IMR-90 (cell line): ENCODE measurements around the gene HACD2. TPM values are rescaled to one million over a fixed set of nuclear protein-coding genes. Genes with fewer than 3 reads are reported as not detected.

Experiments used
- ATAC-seq: fragments of 200-7000 bp; cut with Tn5 transposase; 2 replicates; pipeline ENCODE4 v1.9.1; 2020; ENCODE audit warnings: low read depth, mild to moderate bottlenecking, moderate library complexity
- BruUV-seq: library from RNA; stranded (reverse); fragments of 400-500 nt; replicated peaks from 2 replicates; lab custom pipeline; 2021; lab: Mats Ljungman, UMichigan
- CTCF ChIA-PET: fragments of 300-600 bp; formaldehyde crosslinking; extraction: SDS; loops from one replicate; lab custom pipeline; 2021; ENCODE audit warnings: antibody characterized with exemption; lab: Yijun Ruan, JAX
- POLR2A ChIA-PET: fragments of 300-600 bp; sonication (Branson Sonifier 250); formaldehyde crosslinking; loops from one replicate; lab custom pipeline; 2022; ENCODE audit warnings: antibody characterized with exemption; ENCODE audit not compliant: unreplicated experiment; lab: Charles Lee
- DNase-seq: peaks from one replicate; pipeline ENCODE4 v3.0.0; 2013
- H2AFZ ChIP-seq: replicated peaks from 2 replicates; pipeline ENCODE3; 2013; ENCODE audit warnings: low read length, mild to moderate bottlenecking; ENCODE audit not compliant: poor library complexity
- H2AK5ac ChIP-seq: 2 replicates; pipeline ENCODE4 v1.6.1; 2013; ENCODE audit warnings: low read depth, low read length, inconsistent platforms
- H2AK9ac ChIP-seq: replicated peaks from 2 replicates; pipeline ENCODE3; 2013; ENCODE audit warnings: mild to moderate bottlenecking, low read depth, low read length, moderate library complexity; ENCODE audit not compliant: poor library complexity
- H2BK120ac ChIP-seq: 2 replicates; pipeline ENCODE4 v1.6.1; 2013; ENCODE audit warnings: low read depth, low read length, inconsistent platforms
- H2BK15ac ChIP-seq: 3 replicates; pipeline ENCODE4 v1.6.1; 2013; ENCODE audit warnings: low read depth, low read length, inconsistent platforms
- H2BK20ac ChIP-seq: 2 replicates; pipeline ENCODE4 v1.6.1; 2013; ENCODE audit warnings: low read depth, mild to moderate bottlenecking, inconsistent platforms, low read length, moderate library complexity
- H2BK5ac ChIP-seq: 2 replicates; pipeline ENCODE4 v1.6.1; 2013; ENCODE audit warnings: mild to moderate bottlenecking, low read depth, low read length, inconsistent platforms; ENCODE audit not compliant: poor library complexity, severe bottlenecking
- H3K14ac ChIP-seq: replicated peaks from 2 replicates; pipeline ENCODE4 v1.6.1; 2013; ENCODE audit warnings: low read depth, low read length, inconsistent platforms
- H3K18ac ChIP-seq: 2 replicates; pipeline ENCODE4 v1.6.1; 2013; ENCODE audit warnings: low read depth, low read length, control low read depth
- H3K23ac ChIP-seq: 2 replicates; pipeline ENCODE4 v1.6.1; 2013; ENCODE audit warnings: low read depth, low read length, inconsistent platforms
- H3K27ac ChIP-seq: 2 replicates; pipeline ENCODE4 v1.5.1; 2013; ENCODE audit warnings: mild to moderate bottlenecking, control low read depth, low read length; ENCODE audit not compliant: insufficient read depth
- H3K27me3 ChIP-seq: 2 replicates; pipeline ENCODE4 v1.6.1; 2013; ENCODE audit warnings: low read length; ENCODE audit not compliant: control insufficient read depth, insufficient read depth
- H3K36me3 ChIP-seq: 2 replicates; pipeline ENCODE4 v1.6.1; 2013; ENCODE audit warnings: low read length, mixed read lengths; ENCODE audit not compliant: control insufficient read depth, insufficient read depth
- H3K4ac ChIP-seq: 2 replicates; pipeline ENCODE4 v1.6.1; 2013; ENCODE audit warnings: low read depth, low read length, inconsistent platforms
- H3K4me1 ChIP-seq: 2 replicates; pipeline ENCODE4 v1.6.1; 2013; ENCODE audit warnings: low read length, mixed read lengths; ENCODE audit not compliant: control insufficient read depth, insufficient read depth
- H3K4me2 ChIP-seq: 2 replicates; pipeline ENCODE4 v1.6.1; 2013; ENCODE audit warnings: low read depth, mild to moderate bottlenecking, control low read depth, low read length, moderate library complexity
- H3K4me3 ChIP-seq: 2 replicates; pipeline ENCODE4 v1.5.1; 2013; ENCODE audit warnings: low read depth, mild to moderate bottlenecking, control low read depth, low read length, moderate library complexity; ENCODE audit not compliant: insufficient read depth
- H3K56ac ChIP-seq: 2 replicates; pipeline ENCODE4 v1.6.1; 2013; ENCODE audit warnings: low read length, inconsistent platforms; ENCODE audit not compliant: insufficient read depth; ENCODE audit errors: extremely low read depth
- H3K79me1 ChIP-seq, 2 experiments: 2 replicates each; pipeline ENCODE4 v1.6.1; 2013; ENCODE audit warnings: low read length in 2 of 2, inconsistent platforms in 1 of 2, low read depth in 1 of 2
- H3K9ac ChIP-seq: 2 replicates; pipeline ENCODE4 v1.6.1; 2013; ENCODE audit warnings: low read depth, low read length, control low read depth
- H3K9me1 ChIP-seq: 2 replicates; pipeline ENCODE4 v1.6.1; 2013; ENCODE audit warnings: low read length, inconsistent platforms; ENCODE audit not compliant: insufficient read depth
- H3K9me3 ChIP-seq: 2 replicates; pipeline ENCODE4 v1.6.1; 2013; ENCODE audit warnings: low read length; ENCODE audit not compliant: control insufficient read depth, insufficient read depth
- H4K20me1 ChIP-seq: 2 replicates; pipeline ENCODE4 v1.6.1; 2013; ENCODE audit warnings: low read length, inconsistent platforms; ENCODE audit not compliant: insufficient read depth
- H4K5ac ChIP-seq: 2 replicates; pipeline ENCODE4 v1.6.1; 2013; ENCODE audit warnings: mild to moderate bottlenecking, low read depth, low read length, control low read depth
- H4K8ac ChIP-seq, 2 experiments: 2 replicates each; pipeline ENCODE4 v1.6.1; 2013; ENCODE audit warnings: low read depth in 2 of 2, low read length in 2 of 2, control low read depth in 1 of 2, inconsistent platforms in 1 of 2
- H4K91ac ChIP-seq: 2 replicates; pipeline ENCODE4 v1.6.1; 2013; ENCODE audit warnings: low read depth, low read length, inconsistent platforms; ENCODE audit not compliant: insufficient read depth
- BHLHE40 ChIP-seq: fragments of 150-350 bp; IDR thresholded peaks from 2 replicates; pipeline ENCODE4 v1.6.1; 2016; ENCODE audit warnings: mild to moderate bottlenecking, low read depth, low read length
- CEBPB ChIP-seq: IDR thresholded peaks from 2 replicates; pipeline ENCODE4 v1.6.1; 2012; ENCODE audit warnings: low read depth, low read length, improper control_type of control experiment
- CHD1 ChIP-seq: IDR thresholded peaks from 2 replicates; pipeline ENCODE4 v1.6.1; 2012; ENCODE audit warnings: low read depth, low read length, improper control_type of control experiment
- FOS ChIP-seq: fragments of 150-350 bp; IDR thresholded peaks from 2 replicates; pipeline ENCODE4 v1.6.1; 2016; ENCODE audit warnings: low read depth, low read length
- MAFK ChIP-seq: IDR thresholded peaks from 2 replicates; pipeline ENCODE4 v1.6.1; 2012; ENCODE audit warnings: low read depth, low read length, improper control_type of control experiment
- MAZ ChIP-seq: IDR thresholded peaks from 2 replicates; pipeline ENCODE4 v1.6.1; 2012; ENCODE audit warnings: low read depth, mild to moderate bottlenecking, low read length, improper control_type of control experiment, moderate library complexity, borderline replicate concordance
- MXI1 ChIP-seq: IDR thresholded peaks from 2 replicates; pipeline ENCODE4 v1.6.1; 2012; ENCODE audit warnings: low read depth, mild to moderate bottlenecking, low read length, moderate library complexity, borderline replicate concordance
- NFE2L2 ChIP-seq: fragments of 150-350 bp; IDR thresholded peaks from 2 replicates; pipeline ENCODE4 v1.6.1; 2016; ENCODE audit warnings: low read depth, mild to moderate bottlenecking, low read length
- POLR2A ChIP-seq: IDR thresholded peaks from 2 replicates; pipeline ENCODE4 v1.6.1; 2012; ENCODE audit warnings: mild to moderate bottlenecking, low read depth, low read length
- RAD21 ChIP-seq: IDR thresholded peaks from 2 replicates; pipeline ENCODE4 v1.6.1; 2012; ENCODE audit warnings: low read length, improper control_type of control experiment
- RCOR1 ChIP-seq: IDR thresholded peaks from 2 replicates; pipeline ENCODE4 v1.6.1; 2012; ENCODE audit warnings: mild to moderate bottlenecking, low read length, improper control_type of control experiment; ENCODE audit not compliant: insufficient replicate concordance
- RFX5 ChIP-seq: IDR thresholded peaks from 2 replicates; pipeline ENCODE4 v1.8.0; 2012; ENCODE audit warnings: low read depth, mild to moderate bottlenecking, low read length, moderate library complexity
- SMC3 ChIP-seq: fragments of 150-350 bp; IDR thresholded peaks from 2 replicates; pipeline ENCODE4 v1.6.1; 2016; ENCODE audit warnings: low read depth, mild to moderate bottlenecking, antibody characterized with exemption, low read length, moderate library complexity
- WGBS, 2 experiments: methylation state at CpG; one replicate each; pipeline versions ENCODE4 v1.1.5 to v1.1.7; 2013; ENCODE audit warnings: missing lambda C conversion rate in 2 of 2; ENCODE audit not compliant: insufficient read length in 1 of 2; ENCODE audit errors: extremely low coverage in 2 of 2; 5-methylcytosine and 5-hydroxymethylcytosine counted together
- dilution Hi-C: fragments of 300-500 bp; cut with HindIII; formaldehyde crosslinking; loops from one replicate; pipeline ENCODE4 v1.14.3; 2018; ENCODE audit warnings: low sequenced_read_pairs; ENCODE audit not compliant: unreplicated experiment
- in situ Hi-C: fragments of 300-500 bp; cut with MboI; formaldehyde crosslinking; loops from 3 replicates; pipeline ENCODE4 v1.14.3; 2019; ENCODE audit warnings: low sequenced_read_pairs, inconsistent platforms, mixed read lengths
- intact Hi-C: fragments of 100-400 bp; cut with micrococcal nuclease; formaldehyde crosslinking; loops from 2 replicates; pipeline ENCODE4 v1.10.0; 2022
- polyA plus RNA-seq, 3 experiments: library from polyadenylated mRNA; depleted of rRNA; stranded (reverse); fragments of >200 nt; gene quantifications; 2 replicates each; pipeline ENCODE4 v1.2.3, GENCODE V29; 2012; ENCODE audit warnings: low replicate concordance in 1 of 3
- total RNA-seq: library from RNA; depleted of rRNA; stranded (reverse); fragments of >200 nt; gene quantifications from 2 replicates; pipeline ENCODE4 v1.2.3, GENCODE V29; 2012
- TF ChIP-seq, protein P1 (sequence below): fragments of 150-350 bp; IDR thresholded peaks from 2 replicates; pipeline ENCODE4 v1.6.1; 2017; ENCODE audit warnings: mild to moderate bottlenecking, antibody characterized with exemption, low read length, low read depth
- TF ChIP-seq, protein P2 (sequence below): conservative IDR thresholded peaks from 2 replicates; pipeline ENCODE4 v1.5.1; 2012; ENCODE audit warnings: mild to moderate bottlenecking, low read depth, low read length, improper control_type of control experiment
- TF ChIP-seq, protein P3 (sequence below): fragments of 150-350 bp; IDR thresholded peaks from 2 replicates; pipeline ENCODE4 v1.6.1; 2016; ENCODE audit warnings: low read depth, mild to moderate bottlenecking, low read length, moderate library complexity, borderline replicate concordance

HACD2 gene
- total and polyA plus RNA-seq, 2 of the 4 experiments (the other 2 are of a cell fraction): 21.5 to 22.6 TPM

DNA sequence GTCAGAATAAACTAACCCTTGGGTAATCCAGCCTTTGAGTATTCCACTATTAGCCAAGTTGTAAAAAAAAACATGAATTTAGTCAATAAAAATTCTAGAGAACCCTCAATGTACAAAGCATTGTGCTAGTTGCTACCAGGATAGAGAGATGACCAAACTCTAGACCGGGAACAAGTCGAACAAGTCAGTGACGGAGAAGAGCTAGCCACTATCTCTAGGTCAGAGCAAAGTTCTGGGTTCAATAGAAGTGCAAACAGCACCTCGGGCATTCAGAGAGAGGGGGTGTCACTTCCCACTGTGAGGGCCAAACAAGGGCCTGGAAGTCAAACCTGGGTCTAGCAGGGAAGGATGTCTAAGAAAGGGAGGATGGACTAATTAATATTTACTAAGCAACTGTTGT, 133.7 kb downstream of the HACD2 start:
- DNase-seq (no peak), ATAC-seq (no peak)
- dilution Hi-C loops (no loop called here), intact Hi-C loops (no loop called here), in situ Hi-C loops (no loop called here)
- H3K23ac ChIP-seq: no peak overlapping the region
- H4K5ac ChIP-seq: no peak overlapping the region
- no peak overlapping the region for H3K18ac ChIP-seq
- no peak overlapping the region for H2BK15ac ChIP-seq
- H3K56ac ChIP-seq: no peak overlapping the region
- H3K4me3 ChIP-seq: no peak overlapping the region
- H3K9me1 ChIP-seq: no peaks in the 10 kb centered on the region
- H3K9ac ChIP-seq: no peak overlapping the region
- H4K8ac ChIP-seq: no peak overlapping the region
- no peak overlapping the region for H2BK120ac ChIP-seq
- H3K4me1 ChIP-seq: no peaks in the 10 kb centered on the region
- no peak overlapping the region for H3K14ac ChIP-seq
- peaks cover 69% of the 10 kb centered on the region for H3K27me3 ChIP-seq
- no peak overlapping the region for H4K91ac ChIP-seq
- no peak overlapping the region for H2AK5ac ChIP-seq
- ChIA-PET POLR2A (no interaction called here), CTCF (interaction anchor here (0.7 kb wide), 1 partner anchor 108 kb away, joined by 3 read pairs; no protein-coding TSS in a partner anchor)
- H3K4ac ChIP-seq: no peak overlapping the region
- no peaks in the 10 kb centered on the region; the same call in 1 of the 2 replicates for H4K20me1 ChIP-seq
- H2AK9ac ChIP-seq: no peak overlapping the region
- peaks cover 2% of the 10 kb centered on the region; the same call in 1 of the 2 replicates for H3K9me3 ChIP-seq
- H2BK5ac ChIP-seq: no peak overlapping the region
- no peaks in the 10 kb centered on the region for H3K79me1 ChIP-seq
- no peaks in the 10 kb centered on the region for H3K36me3 ChIP-seq
- WGBS, 2 experiments: 80% methylated on average over 1 of the region's 4 CpGs; no CpG with 5 or more reads in 1 of the 2 experiments
- H3K4me2 ChIP-seq: no peak overlapping the region
- TF ChIP-seq RCOR1: no peak
- no peak for TF ChIP-seq CEBPB
- TF ChIP-seq NFE2L2: no peak
- no peak for TF ChIP-seq FOS
- TF ChIP-seq RAD21: no peak
- TF ChIP-seq MAFK: no peak
- TF ChIP-seq, protein P1, sequence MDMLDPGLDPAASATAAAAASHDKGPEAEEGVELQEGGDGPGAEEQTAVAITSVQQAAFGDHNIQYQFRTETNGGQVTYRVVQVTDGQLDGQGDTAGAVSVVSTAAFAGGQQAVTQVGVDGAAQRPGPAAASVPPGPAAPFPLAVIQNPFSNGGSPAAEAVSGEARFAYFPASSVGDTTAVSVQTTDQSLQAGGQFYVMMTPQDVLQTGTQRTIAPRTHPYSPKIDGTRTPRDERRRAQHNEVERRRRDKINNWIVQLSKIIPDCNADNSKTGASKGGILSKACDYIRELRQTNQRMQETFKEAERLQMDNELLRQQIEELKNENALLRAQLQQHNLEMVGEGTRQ: no peak
- TF ChIP-seq BHLHE40: no peak
- TF ChIP-seq, protein P2, sequence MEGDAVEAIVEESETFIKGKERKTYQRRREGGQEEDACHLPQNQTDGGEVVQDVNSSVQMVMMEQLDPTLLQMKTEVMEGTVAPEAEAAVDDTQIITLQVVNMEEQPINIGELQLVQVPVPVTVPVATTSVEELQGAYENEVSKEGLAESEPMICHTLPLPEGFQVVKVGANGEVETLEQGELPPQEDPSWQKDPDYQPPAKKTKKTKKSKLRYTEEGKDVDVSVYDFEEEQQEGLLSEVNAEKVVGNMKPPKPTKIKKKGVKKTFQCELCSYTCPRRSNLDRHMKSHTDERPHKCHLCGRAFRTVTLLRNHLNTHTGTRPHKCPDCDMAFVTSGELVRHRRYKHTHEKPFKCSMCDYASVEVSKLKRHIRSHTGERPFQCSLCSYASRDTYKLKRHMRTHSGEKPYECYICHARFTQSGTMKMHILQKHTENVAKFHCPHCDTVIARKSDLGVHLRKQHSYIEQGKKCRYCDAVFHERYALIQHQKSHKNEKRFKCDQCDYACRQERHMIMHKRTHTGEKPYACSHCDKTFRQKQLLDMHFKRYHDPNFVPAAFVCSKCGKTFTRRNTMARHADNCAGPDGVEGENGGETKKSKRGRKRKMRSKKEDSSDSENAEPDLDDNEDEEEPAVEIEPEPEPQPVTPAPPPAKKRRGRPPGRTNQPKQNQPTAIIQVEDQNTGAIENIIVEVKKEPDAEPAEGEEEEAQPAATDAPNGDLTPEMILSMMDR: no peak
- no peak for TF ChIP-seq CHD1
- no peak for TF ChIP-seq MXI1
- no peak for TF ChIP-seq MAZ
- TF ChIP-seq, protein P3, sequence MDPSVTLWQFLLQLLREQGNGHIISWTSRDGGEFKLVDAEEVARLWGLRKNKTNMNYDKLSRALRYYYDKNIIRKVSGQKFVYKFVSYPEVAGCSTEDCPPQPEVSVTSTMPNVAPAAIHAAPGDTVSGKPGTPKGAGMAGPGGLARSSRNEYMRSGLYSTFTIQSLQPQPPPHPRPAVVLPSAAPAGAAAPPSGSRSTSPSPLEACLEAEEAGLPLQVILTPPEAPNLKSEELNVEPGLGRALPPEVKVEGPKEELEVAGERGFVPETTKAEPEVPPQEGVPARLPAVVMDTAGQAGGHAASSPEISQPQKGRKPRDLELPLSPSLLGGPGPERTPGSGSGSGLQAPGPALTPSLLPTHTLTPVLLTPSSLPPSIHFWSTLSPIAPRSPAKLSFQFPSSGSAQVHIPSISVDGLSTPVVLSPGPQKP: no peak
- no peak for TF ChIP-seq SMC3
- TF ChIP-seq POLR2A: no peak
- TF ChIP-seq RFX5: no peak
- H2BK20ac ChIP-seq: no peak overlapping the region
- H2AFZ ChIP-seq: no peak overlapping the region
- no peak overlapping the region for H3K27ac ChIP-seq
- no TSS peak for BruUV-seq
